HEK293 (cell line): Measurements from ENCODE around the gene ZXDC.

ENCODE experiments used
- CTCF ChIA-PET: fragments of 350-600 bp; formaldehyde crosslinking; extraction: SDS; loops from one replicate; lab custom pipeline; 2021; ENCODE audit warnings: antibody characterized with exemption; lab: Yijun Ruan, JAX
- POLR2A ChIA-PET: fragments of 300-600 bp; formaldehyde crosslinking; extraction: SDS; loops from one replicate; lab custom pipeline; 2020; ENCODE audit warnings: antibody characterized with exemption, inconsistent platforms; lab: Yijun Ruan, JAX
- H3K27ac ChIP-seq: fragments of 200-500 bp; sonication (Bioruptor generic); 2 replicates; pipeline ENCODE4 v1.5.1; 2014; ENCODE audit warnings: low read depth, low read length, control low read depth, inconsistent platforms; ENCODE audit errors: extremely low read depth
- H3K36me3 ChIP-seq, 2 experiments: fragments of 200-500 bp in 1 of 2; sonication (Bioruptor generic) in 1 of 2; 1 replicate in 1 of 2; 2 replicates in 1 of 2; pipeline ENCODE4 v1.5.1; 2014 to 2017; ENCODE audit warnings: inconsistent platforms in 2 of 2, low read length in 2 of 2; ENCODE audit not compliant: control insufficient read depth in 2 of 2, insufficient read depth in 1 of 2
- H3K4me1 ChIP-seq: fragments of 200-500 bp; sonication (Bioruptor generic); 2 replicates; pipeline ENCODE4 v1.5.1; 2014; ENCODE audit warnings: mild to moderate bottlenecking, low read length, inconsistent platforms; ENCODE audit not compliant: control insufficient read depth, insufficient read depth
- H3K4me3 ChIP-seq: 2 replicates; pipeline ENCODE4 v1.5.1; 2011; ENCODE audit warnings: low read depth, mild to moderate bottlenecking, control low read depth, low read length, moderate library complexity
- H3K9me3 ChIP-seq: fragments of 200-500 bp; sonication (Bioruptor generic); 2 replicates; pipeline ENCODE4 v1.5.1; 2014; ENCODE audit warnings: low read depth, low read length, inconsistent platforms; ENCODE audit not compliant: control insufficient read depth, insufficient read depth
- MEIS1 ChIP-seq: sonication (generic); formaldehyde crosslinking; IDR thresholded peaks from 2 replicates; pipeline ENCODE4 v1.8.1; 2022; ENCODE audit warnings: missing genetic modification reagents, mild to moderate bottlenecking, borderline replicate concordance
- OVOL3 ChIP-seq: fragments of 450-650 bp; formaldehyde crosslinking; IDR thresholded peaks from 2 replicates; pipeline ENCODE4 v1.5.1; 2016; ENCODE audit warnings: missing biosample characterization, missing genetic modification characterization
- SETDB1 ChIP-seq: IDR thresholded peaks from one replicate; pipeline ENCODE4 v1.6.1; 2017; ENCODE audit warnings: mild to moderate bottlenecking, low read length, moderate library complexity, mixed read lengths; ENCODE audit not compliant: insufficient read length
- ZBTB1 ChIP-seq: fragments of 450-650 bp; formaldehyde crosslinking; IDR thresholded peaks from 2 replicates; pipeline ENCODE4 v1.5.1; 2016; ENCODE audit warnings: missing biosample characterization, missing genetic modification characterization
- ZBTB20 ChIP-seq: fragments of 450-650 bp; formaldehyde crosslinking; IDR thresholded peaks from 2 replicates; pipeline ENCODE4 v1.5.1; 2016; ENCODE audit warnings: missing biosample characterization, missing genetic modification characterization
- ZNF133 ChIP-seq: fragments of 450-650 bp; formaldehyde crosslinking; IDR thresholded peaks from 2 replicates; pipeline ENCODE4 v1.5.1; 2016; ENCODE audit warnings: missing biosample characterization, missing genetic modification characterization
- ZNF138 ChIP-seq: fragments of 450-650 bp; formaldehyde crosslinking; IDR thresholded peaks from 2 replicates; pipeline ENCODE4 v1.5.1; 2016; ENCODE audit warnings: missing biosample characterization, missing genetic modification characterization, borderline replicate concordance
- ZNF23 ChIP-seq: fragments of 450-650 bp; formaldehyde crosslinking; IDR thresholded peaks from 2 replicates; pipeline ENCODE4 v1.5.1; 2016; ENCODE audit warnings: missing biosample characterization, missing genetic modification characterization, borderline replicate concordance
- ZNF239 ChIP-seq: fragments of 450-650 bp; formaldehyde crosslinking; IDR thresholded peaks from 2 replicates; pipeline ENCODE4 v1.5.1; 2016; ENCODE audit warnings: missing biosample characterization, missing genetic modification characterization
- ZNF24 ChIP-seq: fragments of 450-650 bp; formaldehyde crosslinking; IDR thresholded peaks from 2 replicates; pipeline ENCODE4 v1.5.1; 2016; ENCODE audit warnings: missing biosample characterization, missing genetic modification characterization
- ZNF324 ChIP-seq: fragments of 450-650 bp; formaldehyde crosslinking; IDR thresholded peaks from 2 replicates; pipeline ENCODE4 v1.5.1; 2016; ENCODE audit warnings: missing biosample characterization, missing genetic modification characterization
- ZNF335 ChIP-seq: fragments of 450-650 bp; formaldehyde crosslinking; conservative IDR thresholded peaks from 2 replicates; pipeline ENCODE4 v1.5.1; 2016; ENCODE audit warnings: missing biosample characterization, missing genetic modification characterization
- ZNF416 ChIP-seq: fragments of 450-650 bp; formaldehyde crosslinking; IDR thresholded peaks from 2 replicates; pipeline ENCODE4 v1.5.1; 2016; ENCODE audit warnings: missing biosample characterization, missing genetic modification characterization
- ZNF433 ChIP-seq: fragments of 450-650 bp; formaldehyde crosslinking; IDR thresholded peaks from 2 replicates; pipeline ENCODE4 v1.5.1; 2016; ENCODE audit warnings: missing biosample characterization, missing genetic modification characterization, low read depth
- ZNF560 ChIP-seq: fragments of 450-650 bp; formaldehyde crosslinking; IDR thresholded peaks from 2 replicates; pipeline ENCODE4 v1.5.1; 2017; ENCODE audit warnings: missing biosample characterization, missing genetic modification characterization, borderline replicate concordance
- ZNF830 ChIP-seq: fragments of 450-650 bp; IDR thresholded peaks from 2 replicates; pipeline ENCODE4 v1.5.0; 2018; ENCODE audit warnings: missing biosample characterization, missing genetic modification characterization, low read depth, mild to moderate bottlenecking, moderate library complexity
- ZSCAN16 ChIP-seq: fragments of 450-650 bp; formaldehyde crosslinking; IDR thresholded peaks from 2 replicates; pipeline ENCODE4 v1.5.1; 2016; ENCODE audit warnings: missing biosample characterization, missing genetic modification characterization
- TF ChIP-seq, protein P1 (sequence below): fragments of 450-650 bp; formaldehyde crosslinking; IDR thresholded peaks from 2 replicates; pipeline ENCODE4 v1.5.1; 2016; ENCODE audit warnings: missing biosample characterization, missing genetic modification characterization
- TF ChIP-seq, protein P2 (sequence below): fragments of 450-650 bp; formaldehyde crosslinking; IDR thresholded peaks from 2 replicates; pipeline ENCODE4 v1.5.1; 2016; ENCODE audit warnings: missing biosample characterization, missing genetic modification characterization
- TF ChIP-seq, protein P3 (sequence below): fragments of 450-650 bp; formaldehyde crosslinking; IDR thresholded peaks from 2 replicates; pipeline ENCODE4 v1.5.1; 2016; ENCODE audit warnings: missing biosample characterization, missing genetic modification characterization
- TF ChIP-seq, protein P4 (sequence below): fragments of 450-650 bp; formaldehyde crosslinking; IDR thresholded peaks from 2 replicates; pipeline ENCODE4 v1.5.1; 2017; ENCODE audit warnings: missing biosample characterization, missing genetic modification characterization
- TF ChIP-seq, protein P5 (sequence below): fragments of 450-650 bp; formaldehyde crosslinking; IDR thresholded peaks from 2 replicates; pipeline ENCODE4 v1.5.1; 2016; ENCODE audit warnings: missing biosample characterization, missing genetic modification characterization
- TF ChIP-seq, protein P6 (sequence below): fragments of 450-650 bp; formaldehyde crosslinking; IDR thresholded peaks from 2 replicates; pipeline ENCODE4 v1.5.1; 2016; ENCODE audit warnings: missing biosample characterization, missing genetic modification characterization

Gene ZXDC

DNA sequence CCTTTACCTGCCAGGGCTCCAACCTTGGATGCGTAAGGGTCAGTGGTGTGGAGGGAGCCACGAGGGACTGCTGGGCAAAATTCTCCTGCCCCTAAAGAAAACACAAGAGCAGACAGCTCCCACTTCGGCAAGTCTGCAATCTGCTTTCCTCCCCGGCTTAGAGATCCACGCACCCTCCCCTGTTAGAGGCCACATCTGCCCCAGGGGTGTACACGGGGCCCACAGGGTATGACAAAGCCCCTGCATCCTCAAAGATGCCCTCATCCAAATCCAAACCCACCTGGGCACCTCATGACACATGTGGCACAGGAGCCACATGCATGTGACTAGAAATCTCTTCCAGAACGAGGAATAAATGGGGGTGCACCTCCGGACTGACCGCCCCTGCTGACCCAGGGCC lies 25.5 kb downstream of the ZXDC start (continued):
- no peak for TF ChIP-seq OVOL3
- no peak for TF ChIP-seq ZNF416 (tag by site-specific recombination)

DNA sequence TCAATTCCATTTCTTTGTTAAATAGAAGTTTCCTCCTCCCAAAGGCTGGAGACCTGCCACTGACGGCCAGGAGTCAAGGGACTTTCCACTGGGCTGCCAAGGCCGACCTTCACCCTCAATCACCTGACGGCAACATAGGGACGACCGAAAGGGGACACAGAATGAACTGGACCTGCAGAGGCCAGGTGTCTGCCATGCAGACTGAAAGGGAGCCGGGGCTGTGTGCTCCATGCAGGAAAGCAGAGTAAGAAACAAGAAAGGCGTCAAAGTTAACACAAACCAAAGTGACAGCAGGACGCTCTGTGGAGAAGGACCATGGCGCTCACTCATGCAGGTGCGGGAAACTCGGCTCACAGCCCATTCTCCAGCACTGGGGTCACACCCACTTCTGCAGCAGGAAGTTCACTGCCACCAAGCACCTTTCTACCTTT lies 26.1 kb downstream of the ZXDC start:
- H3K4me3 ChIP-seq: no peak overlapping the region
- H3K4me1 ChIP-seq: no peaks in the 10 kb centered on the region
- H3K9me3 ChIP-seq: no peaks in the 10 kb centered on the region
- H3K36me3 ChIP-seq: peaks cover 5 to 82% of the 10 kb centered on the region in 2 experiments; a peak in 2 of 3 replicates
- TF ChIP-seq ZNF23 (tag by site-specific recombination) (no peak), ZNF324 (tag by site-specific recombination) (no peak), ZNF24 (no peak), MEIS1 (CRISPR knock-in tag) (no peak), ZNF335 (no peak), ZNF138 (no peak)
- TF ChIP-seq, protein P1, sequence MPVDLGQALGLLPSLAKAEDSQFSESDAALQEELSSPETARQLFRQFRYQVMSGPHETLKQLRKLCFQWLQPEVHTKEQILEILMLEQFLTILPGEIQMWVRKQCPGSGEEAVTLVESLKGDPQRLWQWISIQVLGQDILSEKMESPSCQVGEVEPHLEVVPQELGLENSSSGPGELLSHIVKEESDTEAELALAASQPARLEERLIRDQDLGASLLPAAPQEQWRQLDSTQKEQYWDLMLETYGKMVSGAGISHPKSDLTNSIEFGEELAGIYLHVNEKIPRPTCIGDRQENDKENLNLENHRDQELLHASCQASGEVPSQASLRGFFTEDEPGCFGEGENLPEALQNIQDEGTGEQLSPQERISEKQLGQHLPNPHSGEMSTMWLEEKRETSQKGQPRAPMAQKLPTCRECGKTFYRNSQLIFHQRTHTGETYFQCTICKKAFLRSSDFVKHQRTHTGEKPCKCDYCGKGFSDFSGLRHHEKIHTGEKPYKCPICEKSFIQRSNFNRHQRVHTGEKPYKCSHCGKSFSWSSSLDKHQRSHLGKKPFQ (tag by site-specific recombination): no peak
- TF ChIP-seq, protein P2, sequence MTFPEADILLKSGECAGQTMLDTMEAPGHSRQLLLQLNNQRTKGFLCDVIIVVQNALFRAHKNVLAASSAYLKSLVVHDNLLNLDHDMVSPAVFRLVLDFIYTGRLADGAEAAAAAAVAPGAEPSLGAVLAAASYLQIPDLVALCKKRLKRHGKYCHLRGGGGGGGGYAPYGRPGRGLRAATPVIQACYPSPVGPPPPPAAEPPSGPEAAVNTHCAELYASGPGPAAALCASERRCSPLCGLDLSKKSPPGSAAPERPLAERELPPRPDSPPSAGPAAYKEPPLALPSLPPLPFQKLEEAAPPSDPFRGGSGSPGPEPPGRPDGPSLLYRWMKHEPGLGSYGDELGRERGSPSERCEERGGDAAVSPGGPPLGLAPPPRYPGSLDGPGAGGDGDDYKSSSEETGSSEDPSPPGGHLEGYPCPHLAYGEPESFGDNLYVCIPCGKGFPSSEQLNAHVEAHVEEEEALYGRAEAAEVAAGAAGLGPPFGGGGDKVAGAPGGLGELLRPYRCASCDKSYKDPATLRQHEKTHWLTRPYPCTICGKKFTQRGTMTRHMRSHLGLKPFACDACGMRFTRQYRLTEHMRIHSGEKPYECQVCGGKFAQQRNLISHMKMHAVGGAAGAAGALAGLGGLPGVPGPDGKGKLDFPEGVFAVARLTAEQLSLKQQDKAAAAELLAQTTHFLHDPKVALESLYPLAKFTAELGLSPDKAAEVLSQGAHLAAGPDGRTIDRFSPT (tag by site-specific recombination): no peak
- TF ChIP-seq, protein P3, sequence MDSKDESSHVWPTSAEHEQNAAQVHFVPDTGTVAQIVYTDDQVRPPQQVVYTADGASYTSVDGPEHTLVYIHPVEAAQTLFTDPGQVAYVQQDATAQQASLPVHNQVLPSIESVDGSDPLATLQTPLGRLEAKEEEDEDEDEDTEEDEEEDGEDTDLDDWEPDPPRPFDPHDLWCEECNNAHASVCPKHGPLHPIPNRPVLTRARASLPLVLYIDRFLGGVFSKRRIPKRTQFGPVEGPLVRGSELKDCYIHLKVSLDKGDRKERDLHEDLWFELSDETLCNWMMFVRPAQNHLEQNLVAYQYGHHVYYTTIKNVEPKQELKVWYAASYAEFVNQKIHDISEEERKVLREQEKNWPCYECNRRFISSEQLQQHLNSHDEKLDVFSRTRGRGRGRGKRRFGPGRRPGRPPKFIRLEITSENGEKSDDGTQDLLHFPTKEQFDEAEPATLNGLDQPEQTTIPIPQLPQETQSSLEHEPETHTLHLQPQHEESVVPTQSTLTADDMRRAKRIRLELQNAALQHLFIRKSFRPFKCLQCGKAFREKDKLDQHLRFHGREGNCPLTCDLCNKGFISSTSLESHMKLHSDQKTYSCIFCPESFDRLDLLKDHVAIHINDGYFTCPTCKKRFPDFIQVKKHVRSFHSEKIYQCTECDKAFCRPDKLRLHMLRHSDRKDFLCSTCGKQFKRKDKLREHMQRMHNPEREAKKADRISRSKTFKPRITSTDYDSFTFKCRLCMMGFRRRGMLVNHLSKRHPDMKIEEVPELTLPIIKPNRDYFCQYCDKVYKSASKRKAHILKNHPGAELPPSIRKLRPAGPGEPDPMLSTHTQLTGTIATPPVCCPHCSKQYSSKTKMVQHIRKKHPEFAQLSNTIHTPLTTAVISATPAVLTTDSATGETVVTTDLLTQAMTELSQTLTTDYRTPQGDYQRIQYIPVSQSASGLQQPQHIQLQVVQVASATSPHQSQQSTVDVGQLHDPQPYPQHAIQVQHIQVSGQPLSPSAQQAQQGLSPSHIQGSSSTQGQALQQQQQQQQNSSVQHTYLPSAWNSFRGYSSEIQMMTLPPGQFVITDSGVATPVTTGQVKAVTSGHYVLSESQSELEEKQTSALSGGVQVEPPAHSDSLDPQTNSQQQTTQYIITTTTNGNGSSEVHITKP: no peak
- ChIA-PET CTCF (no interaction called here), POLR2A (no interaction called here)
- H3K27ac ChIP-seq: no peak overlapping the region

DNA sequence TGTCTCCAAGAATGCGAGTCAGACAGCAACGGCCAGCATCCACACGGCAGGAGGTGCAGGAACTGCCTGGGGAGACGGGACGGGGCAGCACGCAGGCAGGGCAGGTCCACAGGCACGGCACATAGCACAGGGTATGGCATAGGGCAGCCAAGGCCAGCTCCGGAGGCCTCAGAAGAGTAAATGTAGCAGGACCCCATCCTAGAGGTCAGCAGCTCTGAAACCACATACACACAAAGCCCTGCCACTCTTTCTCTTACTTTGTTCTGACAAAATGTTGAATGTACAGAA lies 26.9 kb downstream of the ZXDC start:
- Histone ChIP-seq H3K27ac (no peak overlapping the region), H3K4me1 (no peaks in the 10 kb centered on the region), H3K4me3 (no peak overlapping the region), H3K9me3 (no peaks in the 10 kb centered on the region), H3K36me3 (peaks cover 5 to 77% of the 10 kb centered on the region in 2 experiments; a peak in 2 of 3 replicates)
- ChIA-PET CTCF (interaction anchor here (0.6 kb wide), 1 partner anchor 755 kb away, joined by 6 read pairs; no protein-coding TSS in a partner anchor), POLR2A (no interaction called here)
- TF ChIP-seq ZNF830 (tag by site-specific recombination) (no peak), ZBTB1 (tag by site-specific recombination) (no peak), ZNF560 (tag by site-specific recombination) (no peak), ZNF239 (no peak), ZNF133 (tag by site-specific recombination) (no peak), ZNF433 (tag by site-specific recombination) (no peak), ZSCAN16 (tag by site-specific recombination) (no peak), SETDB1 (no peak), ZBTB20 (tag by site-specific recombination) (no peak)
- TF ChIP-seq, protein P4, sequence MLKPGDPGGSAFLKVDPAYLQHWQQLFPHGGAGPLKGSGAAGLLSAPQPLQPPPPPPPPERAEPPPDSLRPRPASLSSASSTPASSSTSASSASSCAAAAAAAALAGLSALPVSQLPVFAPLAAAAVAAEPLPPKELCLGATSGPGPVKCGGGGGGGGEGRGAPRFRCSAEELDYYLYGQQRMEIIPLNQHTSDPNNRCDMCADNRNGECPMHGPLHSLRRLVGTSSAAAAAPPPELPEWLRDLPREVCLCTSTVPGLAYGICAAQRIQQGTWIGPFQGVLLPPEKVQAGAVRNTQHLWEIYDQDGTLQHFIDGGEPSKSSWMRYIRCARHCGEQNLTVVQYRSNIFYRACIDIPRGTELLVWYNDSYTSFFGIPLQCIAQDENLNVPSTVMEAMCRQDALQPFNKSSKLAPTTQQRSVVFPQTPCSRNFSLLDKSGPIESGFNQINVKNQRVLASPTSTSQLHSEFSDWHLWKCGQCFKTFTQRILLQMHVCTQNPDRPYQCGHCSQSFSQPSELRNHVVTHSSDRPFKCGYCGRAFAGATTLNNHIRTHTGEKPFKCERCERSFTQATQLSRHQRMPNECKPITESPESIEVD: no peak
- TF ChIP-seq, protein P5, sequence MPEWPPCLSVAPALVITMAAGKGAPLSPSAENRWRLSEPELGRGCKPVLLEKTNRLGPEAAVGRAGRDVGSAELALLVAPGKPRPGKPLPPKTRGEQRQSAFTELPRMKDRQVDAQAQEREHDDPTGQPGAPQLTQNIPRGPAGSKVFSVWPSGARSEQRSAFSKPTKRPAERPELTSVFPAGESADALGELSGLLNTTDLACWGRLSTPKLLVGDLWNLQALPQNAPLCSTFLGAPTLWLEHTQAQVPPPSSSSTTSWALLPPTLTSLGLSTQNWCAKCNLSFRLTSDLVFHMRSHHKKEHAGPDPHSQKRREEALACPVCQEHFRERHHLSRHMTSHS (tag by site-specific recombination): no peak
- TF ChIP-seq, protein P6, sequence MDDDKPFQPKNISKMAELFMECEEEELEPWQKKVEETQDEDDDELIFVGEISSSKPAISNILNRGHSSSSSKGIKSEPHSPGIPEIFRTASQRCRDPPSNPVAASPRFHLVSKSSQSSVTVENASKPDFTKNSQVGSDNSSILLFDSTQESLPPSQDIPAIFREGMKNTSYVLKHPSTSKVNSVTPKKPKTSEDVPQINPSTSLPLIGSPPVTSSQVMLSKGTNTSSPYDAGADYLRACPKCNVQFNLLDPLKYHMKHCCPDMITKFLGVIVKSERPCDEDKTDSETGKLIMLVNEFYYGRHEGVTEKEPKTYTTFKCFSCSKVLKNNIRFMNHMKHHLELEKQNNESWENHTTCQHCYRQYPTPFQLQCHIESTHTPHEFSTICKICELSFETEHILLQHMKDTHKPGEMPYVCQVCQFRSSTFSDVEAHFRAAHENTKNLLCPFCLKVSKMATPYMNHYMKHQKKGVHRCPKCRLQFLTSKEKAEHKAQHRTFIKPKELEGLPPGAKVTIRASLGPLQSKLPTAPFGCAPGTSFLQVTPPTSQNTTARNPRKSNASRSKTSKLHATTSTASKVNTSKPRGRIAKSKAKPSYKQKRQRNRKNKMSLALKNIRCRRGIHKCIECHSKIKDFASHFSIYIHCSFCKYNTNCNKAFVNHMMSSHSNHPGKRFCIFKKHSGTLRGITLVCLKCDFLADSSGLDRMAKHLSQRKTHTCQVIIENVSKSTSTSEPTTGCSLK (tag by site-specific recombination): no peak
